ENCODE results near the gene ERC1.
"Not testable (repeated sequence)": the region's sequence is repeated elsewhere in the genome, so short reads cannot be mapped to it uniquely, and the experiment has no call there.

ERC1 gene

GRCh38 chr12:1208719-1209118 lies 217.7 kb downstream of the ERC1 start:
- H3K27me3 ChIP-seq (replicated peaks in 2 of 5; ENCODE audit: control insufficient read depth in 4 of 5, insufficient read depth in 5 of 5, low read length in 4 of 5); DNase-seq; H3K9me3 ChIP-seq (ENCODE audit: control extremely low read depth in 1 of 5, control insufficient read depth in 4 of 5, insufficient read depth in 2 of 5, low read depth in 1 of 5, low read length in 4 of 5); H3K36me3 ChIP-seq (ENCODE audit: control insufficient read depth in 4 of 4, insufficient read depth in 4 of 4, low read length in 3 of 4); POLR2A ChIA-PET; H3K27ac ChIP-seq (ENCODE audit: insufficient read depth in 1 of 2, low read depth in 1 of 2, low read length in 2 of 2, poor library complexity in 1 of 2, severe bottlenecking in 2 of 2); CTCF ChIA-PET; H3K4me3 ChIP-seq (ENCODE audit: control insufficient read depth in 1 of 7, extremely low read depth in 1 of 7, insufficient read depth in 4 of 7, low read depth in 2 of 7, low read length in 6 of 7): not testable (repeated sequence)
- WGBS (ENCODE audit: insufficient coverage): 88% methylated on average over 1 of the region's 5 CpGs
- peaks cover 0 to 11% (median 9%) of the 10 kb centered on the region in 4 experiments for H3K4me1 ChIP-seq (ENCODE audit: control extremely low read depth in 1 of 4, control insufficient read depth in 4 of 4, insufficient read depth in 4 of 4, low read length in 3 of 4)

DNA sequence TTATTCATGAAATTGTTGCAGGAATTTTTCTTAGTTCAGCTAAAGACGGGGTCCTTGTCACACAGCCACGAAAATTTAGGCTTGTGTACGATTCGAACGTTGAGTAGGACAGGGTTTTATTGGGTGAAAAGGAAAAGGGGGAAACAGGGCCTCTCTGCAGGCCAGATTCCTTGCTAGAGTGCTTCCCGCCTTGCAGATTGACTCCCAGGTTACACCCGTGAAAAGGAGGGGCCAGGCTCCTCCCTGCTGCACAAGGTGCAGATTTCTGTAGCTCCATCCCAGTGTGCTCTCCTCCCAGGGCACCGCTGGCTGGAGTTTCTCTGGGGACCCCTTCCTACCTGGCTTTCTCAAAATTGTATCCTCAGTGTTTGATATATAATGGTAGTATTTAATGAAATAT lies 221.5 kb downstream of the ERC1 start:
- POLR2A ChIA-PET: no interaction called here
- Histone ChIP-seq H3K9me3 (ENCODE audit: control extremely low read depth in 1 of 5, control insufficient read depth in 4 of 5, insufficient read depth in 2 of 5, low read depth in 1 of 5, low read length in 4 of 5) (no peaks in the 10 kb centered on the region), H3K4me3 (ENCODE audit: control insufficient read depth in 1 of 7, extremely low read depth in 1 of 7, insufficient read depth in 4 of 7, low read depth in 2 of 7, low read length in 6 of 7) (no peak overlapping the region), H3K27ac (ENCODE audit: insufficient read depth in 1 of 2, low read depth in 1 of 2, low read length in 2 of 2, poor library complexity in 1 of 2, severe bottlenecking in 2 of 2) (no peak overlapping the region), H3K4me1 (ENCODE audit: control extremely low read depth in 1 of 4, control insufficient read depth in 4 of 4, insufficient read depth in 4 of 4, low read length in 3 of 4) (peaks cover 0 to 4% (median 0%) of the 10 kb centered on the region in 4 experiments), H3K36me3 (ENCODE audit: control insufficient read depth in 4 of 4, insufficient read depth in 4 of 4, low read length in 3 of 4) (peaks cover 0 to 3% (median under 1%) of the 10 kb centered on the region in 4 experiments), H3K27me3 (replicated peaks in 2 of 5; ENCODE audit: control insufficient read depth in 4 of 5, insufficient read depth in 5 of 5, low read length in 4 of 5) (no peaks in the 10 kb centered on the region)
- CTCF ChIA-PET: interaction anchor here (1.2 kb wide), 1 partner anchor 54 kb away, joined by 3 read pairs; no protein-coding TSS in a partner anchor
- no peak for DNase-seq
- WGBS (ENCODE audit: insufficient coverage): 100% methylated on average over 7 of the region's 8 CpGs

GRCh38 chr12:1213205-1213604 lies 222.2 kb downstream of the ERC1 start:
- DNase-seq: no peak
- WGBS (ENCODE audit: insufficient coverage): 100% methylated on average over 2 of the region's 6 CpGs

DNA sequence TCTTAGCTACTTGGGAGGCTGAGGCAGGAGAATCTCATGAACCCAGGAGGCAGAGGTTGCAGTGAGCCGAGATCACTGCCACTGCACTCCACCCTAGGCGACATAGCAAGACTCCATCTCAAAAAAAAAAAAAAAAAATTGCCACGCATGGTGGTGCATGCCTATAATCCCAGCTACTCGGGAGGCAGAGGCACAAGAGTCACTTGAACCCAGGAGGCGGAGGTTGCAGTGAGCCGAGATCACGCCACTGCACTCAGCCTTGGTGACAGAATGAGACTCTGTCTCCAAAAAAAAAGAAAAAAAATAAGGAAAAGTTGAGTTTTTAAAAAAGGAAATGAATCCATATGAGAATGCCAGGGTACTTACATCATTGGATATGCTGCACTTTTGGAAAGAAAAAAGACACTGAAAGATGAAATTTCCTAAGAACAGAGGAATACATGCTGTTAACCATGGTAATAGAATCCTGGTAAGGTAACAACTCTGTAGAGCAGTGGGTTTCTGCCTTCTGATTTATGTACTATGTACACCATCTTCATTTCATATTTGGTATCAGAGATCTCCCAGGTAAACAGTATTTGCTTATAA lies 222.7 kb downstream of the ERC1 start:
- no peak overlapping the region for H3K27ac ChIP-seq (ENCODE audit: insufficient read depth in 1 of 2, low read depth in 1 of 2, low read length in 2 of 2, poor library complexity in 1 of 2, severe bottlenecking in 2 of 2)
- H3K27me3 ChIP-seq (replicated peaks in 2 of 5; ENCODE audit: control insufficient read depth in 4 of 5, insufficient read depth in 5 of 5, low read length in 4 of 5): no peaks in the 10 kb centered on the region
- CTCF ChIA-PET: no interaction called here
- POLR2A ChIA-PET: interaction anchor here (0.8 kb wide), 1 partner anchor 114 kb away, joined by 4 read pairs; no protein-coding TSS in a partner anchor
- no peak for DNase-seq
- 100% methylated on average over 5 of the region's 7 CpGs for WGBS (ENCODE audit: insufficient coverage)
- no peak overlapping the region for H3K4me3 ChIP-seq (ENCODE audit: control insufficient read depth in 1 of 7, extremely low read depth in 1 of 7, insufficient read depth in 4 of 7, low read depth in 2 of 7, low read length in 6 of 7)
- H3K36me3 ChIP-seq (ENCODE audit: control insufficient read depth in 4 of 4, insufficient read depth in 4 of 4, low read length in 3 of 4): peaks cover 0 to 3% (median 0%) of the 10 kb centered on the region in 4 experiments
- H3K4me1 ChIP-seq (ENCODE audit: control extremely low read depth in 1 of 4, control insufficient read depth in 4 of 4, insufficient read depth in 4 of 4, low read length in 3 of 4): peaks cover 0 to 5% (median 0%) of the 10 kb centered on the region in 4 experiments
- H3K9me3 ChIP-seq (ENCODE audit: control extremely low read depth in 1 of 5, control insufficient read depth in 4 of 5, insufficient read depth in 2 of 5, low read depth in 1 of 5, low read length in 4 of 5): no peaks in the 10 kb centered on the region

More at GRCh38 chr12:1213205-1213604, 222.2 kb downstream of the ERC1 start:
- ChIA-PET CTCF (no interaction called here), POLR2A (interaction anchor here (0.8 kb wide), 1 partner anchor 115 kb away, joined by 4 read pairs; no protein-coding TSS in a partner anchor)
- peaks cover 0 to 5% (median 0%) of the 10 kb centered on the region in 4 experiments for H3K4me1 ChIP-seq (ENCODE audit: control extremely low read depth in 1 of 4, control insufficient read depth in 4 of 4, insufficient read depth in 4 of 4, low read length in 3 of 4)
- no peak overlapping the region for H3K27ac ChIP-seq (ENCODE audit: insufficient read depth in 1 of 2, low read depth in 1 of 2, low read length in 2 of 2, poor library complexity in 1 of 2, severe bottlenecking in 2 of 2)
- H3K36me3 ChIP-seq (ENCODE audit: control insufficient read depth in 4 of 4, insufficient read depth in 4 of 4, low read length in 3 of 4): peaks cover 0 to 3% (median under 1%) of the 10 kb centered on the region in 4 experiments
- H3K27me3 ChIP-seq (replicated peaks in 2 of 5; ENCODE audit: control insufficient read depth in 4 of 5, insufficient read depth in 5 of 5, low read length in 4 of 5): no peaks in the 10 kb centered on the region
- no peak overlapping the region for H3K4me3 ChIP-seq (ENCODE audit: control insufficient read depth in 1 of 7, extremely low read depth in 1 of 7, insufficient read depth in 4 of 7, low read depth in 2 of 7, low read length in 6 of 7)
- no peaks in the 10 kb centered on the region for H3K9me3 ChIP-seq (ENCODE audit: control extremely low read depth in 1 of 5, control insufficient read depth in 4 of 5, insufficient read depth in 2 of 5, low read depth in 1 of 5, low read length in 4 of 5)

DNA sequence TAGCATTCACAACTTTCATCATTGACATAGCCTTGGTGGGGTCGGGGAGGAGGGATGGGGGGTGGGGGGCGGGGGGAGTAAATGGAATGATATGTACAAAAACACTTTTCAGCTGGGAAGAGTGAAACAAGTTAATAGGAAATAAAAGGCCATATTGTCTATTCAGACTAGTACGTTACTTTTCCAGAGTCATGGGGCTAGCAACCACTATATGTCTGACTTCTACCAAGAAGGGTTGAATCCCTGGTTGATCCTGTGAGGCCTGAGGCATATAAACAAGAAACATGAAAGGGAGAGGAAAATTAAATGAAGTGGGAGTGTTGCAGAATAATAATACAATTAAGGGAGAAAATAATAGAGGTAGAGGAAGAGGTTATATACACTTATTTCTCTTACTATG lies 225.5 kb downstream of the ERC1 start:
- Histone ChIP-seq H3K4me1 (ENCODE audit: control extremely low read depth in 1 of 4, control insufficient read depth in 4 of 4, insufficient read depth in 4 of 4, low read length in 3 of 4) (peaks cover 0 to 5% (median 0%) of the 10 kb centered on the region in 4 experiments), H3K36me3 (ENCODE audit: control insufficient read depth in 4 of 4, insufficient read depth in 4 of 4, low read length in 3 of 4) (no peaks in the 10 kb centered on the region), H3K9me3 (ENCODE audit: control extremely low read depth in 1 of 5, control insufficient read depth in 4 of 5, insufficient read depth in 2 of 5, low read depth in 1 of 5, low read length in 4 of 5) (no peaks in the 10 kb centered on the region), H3K27ac (ENCODE audit: insufficient read depth in 1 of 2, low read depth in 1 of 2, low read length in 2 of 2, poor library complexity in 1 of 2, severe bottlenecking in 2 of 2) (no peak overlapping the region), H3K4me3 (ENCODE audit: control insufficient read depth in 1 of 7, extremely low read depth in 1 of 7, insufficient read depth in 4 of 7, low read depth in 2 of 7, low read length in 6 of 7) (no peak overlapping the region), H3K27me3 (replicated peaks in 2 of 5; ENCODE audit: control insufficient read depth in 4 of 5, insufficient read depth in 5 of 5, low read length in 4 of 5) (no peaks in the 10 kb centered on the region)
- no peak for DNase-seq
- POLR2A ChIA-PET: no interaction called here
- 100% methylated on average over 1 of the region's 3 CpGs for WGBS (ENCODE audit: insufficient coverage)
- CTCF ChIA-PET: no interaction called here

DNA sequence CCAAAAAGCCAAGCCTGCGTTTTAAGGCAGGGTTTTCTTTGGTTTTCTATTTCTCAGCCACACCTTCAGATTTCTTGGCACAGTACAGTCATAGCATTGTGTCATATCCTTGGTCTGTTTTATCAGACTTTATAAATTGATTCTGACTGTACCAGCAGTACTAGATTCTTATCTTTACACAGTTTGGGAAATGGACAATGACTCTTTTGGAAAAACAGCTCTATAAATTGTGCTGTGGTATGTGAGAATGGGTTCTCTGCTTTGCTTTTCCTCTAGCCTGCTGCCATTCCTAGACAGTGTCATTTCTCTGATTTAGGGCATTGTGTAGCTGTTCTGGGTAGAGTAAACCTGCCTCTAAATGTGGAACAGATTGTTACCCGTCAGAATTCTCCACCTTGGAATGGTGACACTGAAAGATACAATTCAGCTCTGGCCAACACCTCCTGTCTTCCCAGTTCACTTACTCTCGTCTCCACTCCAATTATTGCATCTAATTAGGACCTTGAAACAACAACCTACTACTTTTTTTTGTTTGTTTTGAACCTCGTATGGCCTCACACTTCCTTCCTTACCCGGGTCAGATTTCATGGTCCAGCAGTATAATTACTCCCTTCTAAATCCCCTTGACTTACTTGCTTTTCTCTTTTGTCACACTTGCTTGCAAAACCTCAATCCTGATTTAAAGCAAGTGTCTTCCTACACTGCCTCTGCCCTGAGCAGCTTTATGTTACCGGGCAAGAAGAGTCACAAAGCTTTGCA lies 226.3 kb downstream of the ERC1 start:
- POLR2A ChIA-PET: no interaction called here
- H3K27ac ChIP-seq (ENCODE audit: insufficient read depth in 1 of 2, low read depth in 1 of 2, low read length in 2 of 2, poor library complexity in 1 of 2, severe bottlenecking in 2 of 2): no peak overlapping the region
- WGBS (ENCODE audit: insufficient coverage): 51% methylated on average over 6 of the region's 6 CpGs

GRCh38 chr12:1218369-1218768 lies 227.3 kb downstream of the ERC1 start:
- H3K27ac ChIP-seq (ENCODE audit: insufficient read depth in 1 of 2, low read depth in 1 of 2, low read length in 2 of 2, poor library complexity in 1 of 2, severe bottlenecking in 2 of 2): no peak overlapping the region
- no peak for DNase-seq
- no peaks in the 10 kb centered on the region for H3K36me3 ChIP-seq (ENCODE audit: control insufficient read depth in 4 of 4, insufficient read depth in 4 of 4, low read length in 3 of 4)
- ChIA-PET CTCF (no interaction called here), POLR2A (no interaction called here)
- no peaks in the 10 kb centered on the region for H3K27me3 ChIP-seq (replicated peaks in 2 of 5; ENCODE audit: control insufficient read depth in 4 of 5, insufficient read depth in 5 of 5, low read length in 4 of 5)
- H3K4me3 ChIP-seq (ENCODE audit: control insufficient read depth in 1 of 7, extremely low read depth in 1 of 7, insufficient read depth in 4 of 7, low read depth in 2 of 7, low read length in 6 of 7): no peak overlapping the region
- H3K4me1 ChIP-seq (ENCODE audit: control extremely low read depth in 1 of 4, control insufficient read depth in 4 of 4, insufficient read depth in 4 of 4, low read length in 3 of 4): peaks cover 0 to 5% (median 0%) of the 10 kb centered on the region in 4 experiments
- WGBS (ENCODE audit: insufficient coverage): 83% methylated on average over 1 of the region's 2 CpGs
- no peaks in the 10 kb centered on the region for H3K9me3 ChIP-seq (ENCODE audit: control extremely low read depth in 1 of 5, control insufficient read depth in 4 of 5, insufficient read depth in 2 of 5, low read depth in 1 of 5, low read length in 4 of 5)

More for the DNA sequence above, 226.3 kb downstream of the ERC1 start:
- Histone ChIP-seq H3K4me3 (ENCODE audit: control insufficient read depth in 1 of 7, extremely low read depth in 1 of 7, insufficient read depth in 4 of 7, low read depth in 2 of 7, low read length in 6 of 7) (no peak overlapping the region), H3K4me1 (ENCODE audit: control extremely low read depth in 1 of 4, control insufficient read depth in 4 of 4, insufficient read depth in 4 of 4, low read length in 3 of 4) (peaks cover 0 to 5% (median 0%) of the 10 kb centered on the region in 4 experiments), H3K36me3 (ENCODE audit: control insufficient read depth in 4 of 4, insufficient read depth in 4 of 4, low read length in 3 of 4) (no peaks in the 10 kb centered on the region), H3K27me3 (replicated peaks in 2 of 5; ENCODE audit: control insufficient read depth in 4 of 5, insufficient read depth in 5 of 5, low read length in 4 of 5) (no peaks in the 10 kb centered on the region), H3K9me3 (ENCODE audit: control extremely low read depth in 1 of 5, control insufficient read depth in 4 of 5, insufficient read depth in 2 of 5, low read depth in 1 of 5, low read length in 4 of 5) (no peaks in the 10 kb centered on the region)
- DNase-seq: no peak
- CTCF ChIA-PET: no interaction called here

Measured in common myeloid progenitor, CD34-positive (primary cell).